Ascending aorta (tissue), 2 donors: ENCODE data around the gene SPRED3. TPM values are rescaled to one million over a fixed set of nuclear protein-coding genes. Genes with fewer than 3 reads are reported as not detected.

Experiments
- DNase-seq, 2 donors: peaks; one replicate each; pipeline ENCODE4 v3.0.0-alpha.2; 2019; ENCODE audit warnings: low spot score in 2 of 2
- H3K27ac ChIP-seq, 2 donors: fragments of 200-600 bp; sonication (generic); one replicate each; pipeline ENCODE4 v1.5.1; 2016 to 2017; ENCODE audit warnings: mild to moderate bottlenecking in 1 of 2
- H3K27me3 ChIP-seq: fragments of 200-600 bp; sonication (generic); one replicate; pipeline ENCODE4 v1.5.1; 2017
- H3K36me3 ChIP-seq, 2 donors: fragments of 200-600 bp; sonication (generic); one replicate each; pipeline ENCODE4 v1.5.1; 2016
- H3K4me1 ChIP-seq, 2 donors: fragments of 200-600 bp; sonication (generic); one replicate each; pipeline ENCODE4 v1.5.1; 2016 to 2017; ENCODE audit warnings: mild to moderate bottlenecking in 1 of 2
- H3K4me3 ChIP-seq, 2 donors: fragments of 200-600 bp; sonication (generic); one replicate each; pipeline ENCODE4 v1.5.1; 2016 to 2017; ENCODE audit warnings: mild to moderate bottlenecking in 1 of 2
- H3K9me3 ChIP-seq, 2 donors: fragments of 200-600 bp; sonication (generic); one replicate each; pipeline ENCODE4 v1.5.1; 2016
- intact Hi-C: fragments of 100-400 bp; cut with DNase I; formaldehyde crosslinking; loops from one replicate; pipeline ENCODE4 v1.15.1; 2023
- total RNA-seq: library from RNA; depleted of rRNA; stranded (reverse); fragments of >200 nt; gene quantifications from one replicate; pipeline ENCODE4 v1.1.0, GENCODE V29; 2016
- TF ChIP-seq, protein P1 (sequence below), 3 experiments: fragments of 200-600 bp in 2 of 3; fragments of 450-650 bp in 1 of 3; sonication (generic) in 2 of 3; IDR thresholded peaks; one replicate each; pipeline ENCODE4 v1.5.1; 2016 to 2019; ENCODE audit warnings: antibody characterized with exemption in 3 of 3, mild to moderate bottlenecking in 1 of 3, moderate library complexity in 1 of 3

The SPRED3 gene
- total RNA-seq, 1 donor from 2014 or later, result 18.3 TPM

DNA sequence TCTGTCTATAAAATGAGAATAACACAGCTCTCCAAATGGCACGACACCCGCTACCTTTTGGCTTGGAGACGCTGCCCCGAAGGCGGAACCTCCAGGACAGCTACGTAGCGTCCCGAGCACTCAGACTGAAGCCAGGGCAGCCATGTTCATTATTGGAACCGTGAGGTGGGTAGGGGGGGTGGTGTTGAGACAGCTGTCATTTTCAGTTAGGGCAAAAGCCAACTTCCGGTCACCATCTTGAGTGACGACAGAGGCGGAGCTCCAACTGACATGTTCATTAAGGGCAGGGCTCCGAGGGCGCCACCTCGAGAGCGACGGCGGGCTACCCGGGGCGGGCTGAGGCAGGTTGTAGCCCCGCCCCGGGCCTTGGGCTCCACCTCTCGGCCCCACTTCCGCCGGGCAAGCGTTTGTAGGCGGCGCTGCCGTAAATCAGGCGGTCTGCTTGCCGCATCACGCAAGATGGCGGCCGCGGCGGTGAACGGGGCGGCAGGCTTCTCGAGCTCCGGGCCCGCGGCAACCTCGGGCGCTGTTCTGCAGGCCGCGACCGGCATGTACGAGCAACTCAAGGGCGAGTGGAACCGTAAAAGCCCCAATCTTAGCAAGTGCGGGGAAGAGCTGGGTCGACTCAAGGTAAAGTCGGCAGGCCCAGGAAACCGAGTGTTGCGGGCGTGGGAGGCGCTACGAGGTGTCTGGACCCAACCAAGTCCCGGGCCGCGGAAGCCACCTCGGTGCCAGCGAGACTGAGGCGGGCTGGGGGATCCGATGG, 14.0 kb upstream of the SPRED3 start, which contains the start of gene PSMD8:
Gene PSMD8 (plus strand): TSS at position 240 of the 766 bp plus-strand sequence. CDS start 31 bp downstream, at position 271.
- Histone ChIP-seq H3K4me1 (peaks cover 9 to 14% of the 10 kb centered on the region in 2 donors), H3K36me3 (peaks cover 15 to 23% of the 10 kb centered on the region in 2 donors), H3K27ac (peak within 1 kb of the TSS; percentile 84), H3K9me3 (no peaks in the 10 kb centered on the region), H3K27me3 (no peaks in the 10 kb centered on the region), H3K4me3 (peak within 1 kb of the TSS; percentile 75 to 79)
- TF ChIP-seq, protein P1, sequence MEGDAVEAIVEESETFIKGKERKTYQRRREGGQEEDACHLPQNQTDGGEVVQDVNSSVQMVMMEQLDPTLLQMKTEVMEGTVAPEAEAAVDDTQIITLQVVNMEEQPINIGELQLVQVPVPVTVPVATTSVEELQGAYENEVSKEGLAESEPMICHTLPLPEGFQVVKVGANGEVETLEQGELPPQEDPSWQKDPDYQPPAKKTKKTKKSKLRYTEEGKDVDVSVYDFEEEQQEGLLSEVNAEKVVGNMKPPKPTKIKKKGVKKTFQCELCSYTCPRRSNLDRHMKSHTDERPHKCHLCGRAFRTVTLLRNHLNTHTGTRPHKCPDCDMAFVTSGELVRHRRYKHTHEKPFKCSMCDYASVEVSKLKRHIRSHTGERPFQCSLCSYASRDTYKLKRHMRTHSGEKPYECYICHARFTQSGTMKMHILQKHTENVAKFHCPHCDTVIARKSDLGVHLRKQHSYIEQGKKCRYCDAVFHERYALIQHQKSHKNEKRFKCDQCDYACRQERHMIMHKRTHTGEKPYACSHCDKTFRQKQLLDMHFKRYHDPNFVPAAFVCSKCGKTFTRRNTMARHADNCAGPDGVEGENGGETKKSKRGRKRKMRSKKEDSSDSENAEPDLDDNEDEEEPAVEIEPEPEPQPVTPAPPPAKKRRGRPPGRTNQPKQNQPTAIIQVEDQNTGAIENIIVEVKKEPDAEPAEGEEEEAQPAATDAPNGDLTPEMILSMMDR (IDR thresholded peaks at IDR 0.05), result peak in 2 of 3 experiments; percentile 8 to 25
- intact Hi-C loops, result loop anchor here (1.0 to 5.0 kb wide), 6 partner anchors 13 to 244 kb away; partner anchors contain the start of genes EIF3K and FAM98C
- DNase-seq, result peak; percentile 98 to 100

DNA sequence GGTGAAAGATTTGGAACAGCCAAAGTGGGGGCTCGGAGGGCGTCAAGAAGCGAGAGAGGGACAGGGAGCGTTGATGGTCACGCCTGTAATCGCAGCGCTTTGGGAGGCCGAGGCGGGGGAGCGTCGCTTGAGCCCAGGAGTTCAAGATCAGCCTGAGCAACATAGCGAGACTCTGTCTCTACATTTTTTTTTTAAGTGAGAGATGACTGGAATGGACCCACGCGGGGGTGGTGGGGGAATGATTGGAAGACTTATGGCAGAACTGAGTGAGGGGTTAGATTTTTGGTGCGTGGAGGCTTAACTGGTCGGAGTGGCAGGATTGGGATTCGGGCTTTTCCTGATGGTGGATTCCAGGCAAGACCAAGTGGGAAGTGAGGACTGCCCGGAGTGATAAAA, 13.4 kb upstream of the SPRED3 start:
- intact Hi-C loops, result loop anchor here (2.0 kb wide), 2 partner anchors 54 to 244 kb away; partner anchors contain the start of gene EIF3K
- H3K4me3 ChIP-seq, result peak overlapping the region; percentile 75 to 79
- no peaks in the 10 kb centered on the region for H3K9me3 ChIP-seq
- peak overlapping the region; percentile 84 for H3K27ac ChIP-seq
- TF ChIP-seq, protein P1 (IDR thresholded peaks at IDR 0.05), result no peak
- peaks cover 18 to 27% of the 10 kb centered on the region in 2 donors for H3K36me3 ChIP-seq
- no peak for DNase-seq
- peaks cover 9 to 14% of the 10 kb centered on the region in 2 donors for H3K4me1 ChIP-seq
- no peaks in the 10 kb centered on the region for H3K27me3 ChIP-seq

DNA sequence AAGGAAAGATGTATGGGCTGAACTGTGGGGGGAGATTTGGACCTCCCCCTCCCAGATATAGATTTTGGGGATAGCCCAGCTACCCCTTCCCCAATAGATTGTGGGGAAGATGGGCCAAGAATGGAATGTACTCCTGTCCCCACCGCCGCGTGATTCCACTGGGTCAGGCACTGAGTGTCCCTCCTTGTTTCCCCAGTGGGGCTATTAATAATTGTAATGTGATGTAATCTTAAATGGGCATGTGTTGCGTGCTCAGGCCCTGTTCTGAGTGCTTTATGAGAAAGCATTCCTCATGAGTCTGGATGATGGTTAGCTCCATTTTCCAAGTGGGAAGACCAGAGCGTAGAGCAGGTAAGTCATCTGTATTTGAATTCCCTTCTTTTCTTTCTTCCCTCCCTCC, 12.7 kb upstream of the SPRED3 start:
- Histone ChIP-seq H3K27ac (no peak overlapping the region), H3K36me3 (peaks cover 24 to 34% of the 10 kb centered on the region in 2 donors), H3K4me1 (peaks cover 9 to 14% of the 10 kb centered on the region in 2 donors), H3K4me3 (peak overlapping the region; percentile 75 to 79), H3K27me3 (no peaks in the 10 kb centered on the region), H3K9me3 (no peaks in the 10 kb centered on the region)
- intact Hi-C loops, result loop anchor here (2.0 kb wide), 2 partner anchors 55 to 243 kb away; partner anchors contain the start of gene EIF3K
- no peak for DNase-seq
- TF ChIP-seq, protein P1 (IDR thresholded peaks at IDR 0.05), result no peak

DNA sequence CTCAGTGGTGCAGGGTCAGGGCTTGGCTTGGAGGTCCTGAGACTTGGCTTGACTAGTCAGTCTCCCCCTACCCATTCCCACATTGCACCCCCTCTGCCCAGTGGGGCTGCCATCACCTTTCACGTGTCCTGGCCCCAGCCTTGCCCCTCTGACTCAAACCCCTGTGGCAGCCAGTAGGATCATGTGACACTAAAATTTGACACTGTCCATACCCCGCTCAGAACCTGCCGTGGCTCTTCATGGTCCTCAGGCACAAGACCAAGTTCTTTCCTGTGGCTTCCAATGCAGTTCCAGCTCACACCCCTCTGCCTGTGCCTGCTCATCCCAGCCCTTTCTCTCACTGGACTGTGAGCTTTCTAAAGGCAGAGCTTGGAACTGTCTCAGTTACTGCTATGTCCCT, 11.9 kb upstream of the SPRED3 start:
- Histone ChIP-seq H3K4me1 (peaks cover 9 to 14% of the 10 kb centered on the region in 2 donors), H3K9me3 (no peaks in the 10 kb centered on the region), H3K36me3 (peaks cover 32 to 42% of the 10 kb centered on the region in 2 donors), H3K27me3 (no peaks in the 10 kb centered on the region), H3K4me3 (peak overlapping the region in 1 of 2 donors; percentile 75), H3K27ac (no peak overlapping the region)
- no peak for DNase-seq
- intact Hi-C loops, result no loop called here
- TF ChIP-seq, protein P1 (IDR thresholded peaks at IDR 0.05), result no peak

DNA sequence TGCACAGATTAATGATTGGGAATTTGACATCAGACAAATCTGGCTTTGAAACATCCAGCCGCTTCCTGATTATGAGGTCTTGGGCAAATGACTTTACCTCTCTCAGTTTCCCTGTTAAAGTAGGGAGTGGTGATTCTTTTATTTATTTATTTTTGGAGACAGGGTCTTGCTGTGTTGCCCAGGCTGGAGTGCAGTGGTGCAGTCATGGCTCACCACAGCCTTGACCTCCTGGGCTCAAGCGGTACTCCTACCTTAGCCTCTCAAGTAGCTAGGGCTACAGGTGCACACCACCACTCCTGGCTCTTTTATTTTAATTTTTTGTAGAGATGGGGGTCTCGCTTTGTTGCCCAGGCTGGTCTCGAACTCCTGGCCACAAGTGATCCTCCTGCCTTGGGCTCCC, 11.4 kb upstream of the SPRED3 start:
- intact Hi-C loops, result no loop called here
- peaks cover 37 to 47% of the 10 kb centered on the region in 2 donors for H3K36me3 ChIP-seq
- H3K4me1 ChIP-seq, result peaks cover 9 to 14% of the 10 kb centered on the region in 2 donors
- H3K27me3 ChIP-seq, result no peaks in the 10 kb centered on the region
- no peak for DNase-seq
- no peaks in the 10 kb centered on the region for H3K9me3 ChIP-seq
- no peak overlapping the region for H3K4me3 ChIP-seq
- TF ChIP-seq, protein P1 (IDR thresholded peaks at IDR 0.05), result no peak
- H3K27ac ChIP-seq, result no peak overlapping the region
